Thyroid gland (tissue), 4 donors: ENCODE measurements around the gene ZFP36L1. TPM values are rescaled to one million over a fixed set of nuclear protein-coding genes. Genes with fewer than 3 reads are reported as not detected.

Experiments
- DNase-seq, 2 donors: peaks; one replicate each; pipeline ENCODE4 v3.0.0-alpha.2; 2019
- H3K27ac ChIP-seq, 3 donors: fragments of 200-600 bp; sonication (generic); 1 replicate in 2 of 3; 2 replicates in 1 of 3; pipeline ENCODE4 v1.5.1; 2016 to 2019; ENCODE audit warnings: mild to moderate bottlenecking in 1 of 3, moderate library complexity in 1 of 3
- H3K27me3 ChIP-seq: fragments of 200-600 bp; sonication (generic); one replicate; pipeline ENCODE4 v1.5.1; 2019
- H3K36me3 ChIP-seq, 2 donors: fragments of 200-600 bp; sonication (generic); one replicate each; pipeline ENCODE4 v1.5.1; 2016 to 2019
- H3K4me1 ChIP-seq, 2 donors: fragments of 200-600 bp; sonication (generic); one replicate each; pipeline ENCODE4 v1.5.1; 2017 to 2019
- H3K4me3 ChIP-seq, 3 donors: fragments of 200-600 bp; sonication (generic); replicated peaks in 1 of 3; 1 replicate in 2 of 3; 2 replicates in 1 of 3; pipeline ENCODE4 v1.5.1; 2016; ENCODE audit warnings: mild to moderate bottlenecking in 1 of 3
- H3K9me3 ChIP-seq: fragments of 200-600 bp; sonication (generic); one replicate; pipeline ENCODE4 v1.5.1; 2017
- CTCF ChIP-seq, 6 experiments: fragments of 200-600 bp in 3 of 6; fragments of 450-650 bp in 3 of 6; sonication (generic) in 3 of 6; IDR thresholded peaks; one replicate each; pipeline ENCODE4 v1.5.1; 2016 to 2019; ENCODE audit warnings: antibody characterized with exemption in 6 of 6, mild to moderate bottlenecking in 2 of 6, inconsistent platforms in 1 of 6, moderate library complexity in 1 of 6
- POLR2A ChIP-seq, 2 donors: fragments of 450-650 bp; IDR thresholded peaks; one replicate each; pipeline ENCODE4 v1.6.1; 2017; ENCODE audit warnings: antibody characterized with exemption in 2 of 2, mild to moderate bottlenecking in 2 of 2, moderate library complexity in 1 of 2
- WGBS, 2 donors: methylation state at CpG; one replicate each; pipeline ENCODE4 v1.1.5; 2017; 5-methylcytosine and 5-hydroxymethylcytosine counted together
- intact Hi-C: fragments of 100-400 bp; cut with DNase I; formaldehyde crosslinking; loops from one replicate; pipeline ENCODE4 v1.15.1; 2023
- total RNA-seq, 4 donors: library from RNA; depleted of rRNA; stranded (reverse); fragments of >200 nt; gene quantifications; one replicate each; pipeline ENCODE4 v1.2.3, GENCODE V29; 2016

The ZFP36L1 gene
- total RNA-seq, 4 donors from 2014 or later = 96.9 to 274 (median 127) TPM

GRCh38 chr14:68790644-68791077 lies 2.2 kb downstream of the ZFP36L1 start:
- H3K9me3 ChIP-seq = no peaks in the 10 kb centered on the region
- H3K36me3 ChIP-seq = peaks cover 22 to 48% of the 10 kb centered on the region in 2 donors
- peak in 1 of 2 donors; percentile 44 for TF ChIP-seq POLR2A (IDR thresholded peaks at IDR 0.05)
- TF ChIP-seq CTCF (IDR thresholded peaks at IDR 0.05) = no peak
- peaks cover 13 to 16% of the 10 kb centered on the region in 2 donors for H3K4me1 ChIP-seq
- H3K27ac ChIP-seq = peak overlapping the region; percentile 99 to 100 (median 100)
- H3K27me3 ChIP-seq = no peaks in the 10 kb centered on the region
- 4% methylated on average over 8 of the region's 8 CpGs for whole genome bisulfite sequencing, 2 donors
- intact Hi-C loops = loop anchor here (5.0 kb wide), 1 partner anchor 543 kb away; no protein-coding TSS in a partner anchor
- H3K4me3 ChIP-seq = peak overlapping the region; percentile 77 to 94 (median 84)
- DNase-seq = peak in 1 of 2 donors; percentile 26

- peaks cover 16 to 18% of the 10 kb centered on the region in 2 donors for H3K4me1 ChIP-seq
- H3K27ac ChIP-seq = peak overlapping the region; percentile 99 to 100 (median 100)
- WGBS, 2 donors = 7% methylated on average over 11 to 29 of the region's 45 CpGs
- H3K4me3 ChIP-seq = peak overlapping the region; percentile 77 to 94 (median 84)
- DNase-seq = peak; percentile 29 to 39
- H3K36me3 ChIP-seq = peaks cover 22 to 48% of the 10 kb centered on the region in 2 donors
- H3K9me3 ChIP-seq = no peaks in the 10 kb centered on the region
- TF ChIP-seq CTCF (IDR thresholded peaks at IDR 0.05) (peak in 1 of 6 experiments; percentile 3), POLR2A (IDR thresholded peaks at IDR 0.05) (no peak)
- intact Hi-C loops = loop anchor here (5.0 kb wide), 1 partner anchor 543 kb away; no protein-coding TSS in a partner anchor
- no peaks in the 10 kb centered on the region for H3K27me3 ChIP-seq
These were observed 2.8 kb downstream of the ZFP36L1 start for GRCh38 chr14:68789821-68790643.

- DNase-seq = peak; percentile 90 to 91
- Histone ChIP-seq H3K27me3 (no peaks in the 10 kb centered on the region), H3K4me1 (peaks cover 16 to 25% of the 10 kb centered on the region in 2 donors), H3K27ac (peak overlapping the region; percentile 99 to 100 (median 100)), H3K9me3 (no peaks in the 10 kb centered on the region), H3K36me3 (peaks cover 22 to 48% of the 10 kb centered on the region in 2 donors), H3K4me3 (peak overlapping the region; percentile 77 to 94 (median 84))
- 8 to 12% methylated on average over 15 to 16 of the region's 16 CpGs for WGBS, 2 donors
- TF ChIP-seq CTCF (IDR thresholded peaks at IDR 0.05) = peak; percentile 32 to 76 (median 68)
- TF ChIP-seq POLR2A (IDR thresholded peaks at IDR 0.05) = peak in 1 of 2 donors; percentile 15
- intact Hi-C loops = no loop called here
These were observed 3.7 kb downstream of the ZFP36L1 start for GRCh38 chr14:68788996-68789820.

- no peaks in the 10 kb centered on the region for H3K27me3 ChIP-seq
- H3K4me1 ChIP-seq = peaks cover 16 to 25% of the 10 kb centered on the region in 2 donors
- H3K4me3 ChIP-seq = peak overlapping the region in 1 of 3 donors; percentile 84
- no peaks in the 10 kb centered on the region for H3K9me3 ChIP-seq
- peak overlapping the region; percentile 99 to 100 (median 100) for H3K27ac ChIP-seq
- intact Hi-C loops = no loop called here
- peaks cover 22 to 48% of the 10 kb centered on the region in 2 donors for H3K36me3 ChIP-seq
- WGBS, 2 donors = 35 to 38% methylated on average over 10 of the region's 10 CpGs
- TF ChIP-seq CTCF (IDR thresholded peaks at IDR 0.05) (no peak), POLR2A (IDR thresholded peaks at IDR 0.05) (no peak)
- no peak for DNase-seq
These were observed 4.4 kb downstream of the ZFP36L1 start for GRCh38 chr14:68788275-68788995.
